Coronary artery (tissue), 2 donors: ENCODE measurements around the gene MAL.

Experiments
- DNase-seq: peaks from one replicate; pipeline ENCODE4 v3.0.0-alpha.2; 2017; ENCODE audit warnings: low spot score
- H3K27ac ChIP-seq, 2 donors: fragments of 200-600 bp; sonication (generic); one replicate each; pipeline ENCODE4 v1.5.1; 2016 to 2019
- H3K4me3 ChIP-seq: fragments of 200-600 bp; sonication (generic); 2 replicates; pipeline ENCODE4 v1.5.1; 2016; ENCODE audit warnings: mild to moderate bottlenecking, moderate library complexity
- CTCF ChIP-seq: fragments of 200-600 bp; sonication (generic); IDR thresholded peaks from one replicate; pipeline ENCODE4 v1.5.1; 2019; ENCODE audit warnings: antibody characterized with exemption

The MAL gene

GRCh38 chr2:95074663-95075439 lies 49.3 kb downstream of the MAL start:
- H3K27ac ChIP-seq = no peak overlapping the region
- no peak for TF ChIP-seq CTCF

GRCh38 chr2:95075440-95076132 lies 50.1 kb downstream of the MAL start:
- no peak overlapping the region for H3K27ac ChIP-seq
- DNase-seq = no peak

More at GRCh38 chr2:95074663-95075439, 49.3 kb downstream of the MAL start:
- DNase-seq = no peak
- no peak overlapping the region for H3K4me3 ChIP-seq

GRCh38 chr2:95076705-95077529 lies 51.4 kb downstream of the MAL start:
- TF ChIP-seq CTCF = peak; percentile 71
- H3K4me3 ChIP-seq = peak overlapping the region; percentile 67

More at GRCh38 chr2:95075440-95076132, 50.1 kb downstream of the MAL start:
- no peak overlapping the region for H3K4me3 ChIP-seq
- no peak for TF ChIP-seq CTCF

GRCh38 chr2:95077530-95077825 lies 52.0 kb downstream of the MAL start:
- H3K4me3 ChIP-seq = no peak overlapping the region
- no peak for DNase-seq
- no peak for TF ChIP-seq CTCF
- no peak overlapping the region for H3K27ac ChIP-seq

More at GRCh38 chr2:95076705-95077529, 51.4 kb downstream of the MAL start:
- no peak overlapping the region for H3K27ac ChIP-seq
- DNase-seq = no peak

- no peak overlapping the region for H3K27ac ChIP-seq
- no peak overlapping the region for H3K4me3 ChIP-seq
- DNase-seq = no peak
- no peak for TF ChIP-seq CTCF
Measured at GRCh38 chr2:95077861-95078603, 52.5 kb downstream of the MAL start.

GRCh38 chr2:95079199-95079683 lies 53.7 kb downstream of the MAL start:
- TF ChIP-seq CTCF = no peak
- DNase-seq = no peak
- H3K27ac ChIP-seq = no peak overlapping the region
- H3K4me3 ChIP-seq = no peak overlapping the region
